ENCODE results near the gene GEMIN4.
"Not testable (repeated sequence)": the region's sequence is repeated elsewhere in the genome, so short reads cannot be mapped to it uniquely, and the experiment has no call there.

Gene GEMIN4

GRCh38 chr17:774313-774584 lies 22.2 kb upstream of the GEMIN4 start:
- no peak for DNase-seq

- no peak for DNase-seq
Measured at GRCh38 chr17:773467-774312, 21.6 kb upstream of the GEMIN4 start.

GRCh38 chr17:773016-773415 lies 21.0 kb upstream of the GEMIN4 start:
- no peak for DNase-seq

- DNase-seq: no peak
Measured at GRCh38 chr17:767076-767475, 15.0 kb upstream of the GEMIN4 start.

GRCh38 chr17:760371-760770 lies 8.3 kb upstream of the GEMIN4 start:
- DNase-seq: no peak

GRCh38 chr17:759964-760363 lies 7.9 kb upstream of the GEMIN4 start:
- no peak for DNase-seq

- DNase-seq: not testable (repeated sequence)
Measured at GRCh38 chr17:756010-756567, 4.0 kb upstream of the GEMIN4 start.

- DNase-seq: not testable (repeated sequence)
Measured at GRCh38 chr17:755319-755961, 3.4 kb upstream of the GEMIN4 start.

- no peak for DNase-seq
Measured at GRCh38 chr17:753418-753817, 1.4 kb upstream of the GEMIN4 start.

- peak; percentile 37 for DNase-seq
Measured at GRCh38 chr17:752620-753219, 656 bp upstream of the GEMIN4 start.

GRCh38 chr17:751269-752001 lies 629 bp downstream of the GEMIN4 start:
- DNase-seq: no peak

- no peak for DNase-seq
Measured at GRCh38 chr17:750431-751037, 1.5 kb downstream of the GEMIN4 start.

- DNase-seq: not testable (repeated sequence)
Measured at GRCh38 chr17:749359-749758, 2.7 kb downstream of the GEMIN4 start.

- DNase-seq: not testable (repeated sequence)
Measured at GRCh38 chr17:748604-749003, 3.5 kb downstream of the GEMIN4 start.

GRCh38 chr17:746783-747629 lies 5.1 kb downstream of the GEMIN4 start:
- DNase-seq: no peak

GRCh38 chr17:746181-746580 lies 5.9 kb downstream of the GEMIN4 start:
- DNase-seq: no peak

- DNase-seq: no peak
Measured at GRCh38 chr17:745406-745805, 6.7 kb downstream of the GEMIN4 start.

GRCh38 chr17:744937-745336 lies 7.1 kb downstream of the GEMIN4 start:
- no peak for DNase-seq

- DNase-seq: no peak
Measured at GRCh38 chr17:743139-743538, 8.9 kb downstream of the GEMIN4 start.

- no peak for DNase-seq
Measured at GRCh38 chr17:742147-742793, 9.8 kb downstream of the GEMIN4 start.

Data from NCI-H510A (cell line).